ENCODE measurements around the gene PRR7. TPM values are rescaled to one million over a fixed set of nuclear protein-coding genes. Genes with fewer than 3 reads are reported as not detected.

PRR7 gene
- total RNA-seq, 2 experiments from 2014 or later: 12.3 to 13.0 TPM

DNA sequence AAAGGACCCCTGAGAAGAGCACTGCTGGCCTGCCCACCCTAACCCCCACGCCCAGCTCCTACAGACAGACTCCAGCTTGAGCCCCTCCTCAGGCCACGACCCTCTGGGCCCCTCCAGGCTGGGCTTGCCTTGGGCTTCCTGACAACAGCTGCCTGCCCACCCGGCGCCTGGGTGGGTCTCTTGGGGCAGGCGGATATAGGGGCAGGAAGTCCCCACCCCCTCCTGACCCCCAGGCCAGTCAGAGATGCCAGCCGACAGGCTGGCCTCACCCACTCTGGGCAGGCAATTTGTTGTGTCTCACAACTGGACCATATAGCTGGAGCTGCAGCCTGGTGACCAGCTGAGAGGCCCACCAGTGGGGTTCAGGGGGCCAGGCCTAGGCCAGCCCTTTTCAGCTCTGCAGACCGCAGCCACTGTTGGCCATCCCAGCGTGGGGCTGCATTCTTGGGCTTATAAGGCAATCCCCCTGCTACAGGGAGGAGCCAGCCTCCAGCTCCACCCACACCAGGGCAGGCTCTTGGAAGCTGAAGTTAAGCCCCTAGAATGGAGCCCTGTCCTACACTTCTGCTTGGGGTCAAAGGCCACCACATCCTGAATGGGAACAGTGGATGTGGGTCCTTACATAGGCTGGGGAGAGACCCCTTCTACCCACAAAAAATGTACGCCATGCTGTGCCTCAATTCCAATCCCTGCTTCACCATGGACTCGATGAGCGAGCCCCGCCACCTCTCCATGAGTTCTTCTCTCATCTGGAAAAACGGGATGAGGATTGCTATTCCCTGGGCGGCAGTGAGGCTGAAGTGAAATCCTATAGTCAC is 48.8 kb downstream of the PRR7 start:
- CTCF ChIA-PET: interaction anchor here (0.5 to 3.6 kb wide), 13 partner anchors 11 to 186 kb away, joined by 3 to 23 read pairs (median 3); partner anchors contain the start of gene MXD3
- intact Hi-C loops (cut with DNase I, micrococcal nuclease): loop anchor here (5.0 kb wide), 2 partner anchors 183 to 363 kb away; partner anchors contain the start of genes MXD3 (in 1 of the 2) and NSD1 (in 1 of the 2)
- no peaks in the 10 kb centered on the region for H3K9me3 Mint-ChIP-seq (ENCODE audit: low read depth)

GRCh38 chr5:177496070-177496726 is 49.6 kb downstream of the PRR7 start:
- intact Hi-C loops (cut with DNase I, micrococcal nuclease): loop anchor here (5.0 kb wide), 2 partner anchors 184 to 364 kb away; partner anchors contain the start of genes MXD3 (in 1 of the 2) and NSD1 (in 1 of the 2)
- H3K4me3 Mint-ChIP-seq: peak overlapping the region; percentile 73
- DNase-seq (peak; percentile 43), ATAC-seq (no peak)
- H3K27me3 Mint-ChIP-seq: peaks cover 12% of the 10 kb centered on the region
- H3K36me3 Mint-ChIP-seq (ENCODE audit: low read depth): peaks cover 7% of the 10 kb centered on the region
- H3K27ac Mint-ChIP-seq: peak overlapping the region; percentile 37
- ChIA-PET CTCF (interaction anchor here (0.5 to 3.6 kb wide), 12 partner anchors 12 to 187 kb away, joined by 3 to 23 read pairs (median 4); no protein-coding TSS in a partner anchor), POLR2A (no interaction called here)
- H3K9me3 Mint-ChIP-seq (ENCODE audit: low read depth): no peaks in the 10 kb centered on the region
- peaks cover 31% of the 10 kb centered on the region for H3K4me1 Mint-ChIP-seq

More for the DNA sequence above, 48.8 kb downstream of the PRR7 start:
- H3K4me3 Mint-ChIP-seq: peak overlapping the region; percentile 73
- peaks cover 10% of the 10 kb centered on the region for H3K36me3 Mint-ChIP-seq (ENCODE audit: low read depth)
- no peak overlapping the region for H3K27ac Mint-ChIP-seq
- DNase-seq: peak; percentile 35
- H3K4me1 Mint-ChIP-seq: peaks cover 31% of the 10 kb centered on the region
- H3K27me3 Mint-ChIP-seq: peaks cover 12% of the 10 kb centered on the region
- no peak for ATAC-seq
- POLR2A ChIA-PET: no interaction called here

DNA sequence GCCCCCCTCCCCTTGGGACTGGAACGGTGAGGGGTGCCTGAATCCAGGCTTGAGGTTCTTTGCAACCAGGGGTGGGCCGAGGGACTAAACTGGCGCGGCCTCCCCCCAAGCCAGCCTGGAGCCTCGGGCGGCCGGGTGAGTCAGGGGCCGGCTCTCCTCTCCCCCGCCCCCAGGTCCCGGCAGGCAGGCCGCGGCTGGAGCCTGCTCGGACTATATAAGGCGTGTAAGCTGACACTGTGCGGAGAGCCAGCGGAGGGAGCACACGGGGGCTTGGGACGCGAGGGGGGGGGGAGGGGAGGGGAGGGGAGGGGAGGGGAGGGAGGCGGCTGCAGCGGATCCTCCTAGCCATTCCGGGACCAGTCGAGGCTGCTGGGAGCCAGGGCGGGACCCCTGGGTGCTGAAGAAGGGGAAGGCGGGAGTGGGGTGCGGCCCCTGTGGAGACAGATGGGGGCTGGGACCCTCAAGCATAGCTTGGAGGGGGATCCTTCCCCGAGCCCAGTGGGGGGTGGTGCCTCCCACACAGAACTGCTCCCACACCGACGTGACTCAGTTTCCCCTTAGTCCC is 50.2 kb downstream of the PRR7 start:
- H3K36me3 Mint-ChIP-seq (ENCODE audit: low read depth): peaks cover 5% of the 10 kb centered on the region
- peaks cover 12% of the 10 kb centered on the region for H3K27me3 Mint-ChIP-seq
- POLR2A ChIA-PET: interaction anchor here (0.6 to 1.3 kb wide), 4 partner anchors 19 to 476 kb away, joined by 3 to 5 read pairs (median 4); no protein-coding TSS in a partner anchor
- no peak overlapping the region for H3K27ac Mint-ChIP-seq
- peak; percentile 44 for DNase-seq
- CTCF ChIA-PET: interaction anchor here (0.6 to 3.6 kb wide), 17 partner anchors 10 to 193 kb away, joined by 3 to 23 read pairs (median 4); partner anchors contain the start of genes PRELID1 and RAB24
- intact Hi-C loops (cut with DNase I, micrococcal nuclease): loop anchor here (1.0 to 5.0 kb wide), 9 partner anchors 19 to 365 kb away; partner anchors contain the start of genes DBN1 (in 1 of the 2), DDX41 (in 1 of the 2), GRK6 (in 1 of the 2) and MXD3 (in 1 of the 2)
- peak overlapping the region; percentile 73 for H3K4me3 Mint-ChIP-seq
- peaks cover 31% of the 10 kb centered on the region for H3K4me1 Mint-ChIP-seq
- peak; percentile 0 for ATAC-seq
- no peaks in the 10 kb centered on the region for H3K9me3 Mint-ChIP-seq (ENCODE audit: low read depth)

DNA sequence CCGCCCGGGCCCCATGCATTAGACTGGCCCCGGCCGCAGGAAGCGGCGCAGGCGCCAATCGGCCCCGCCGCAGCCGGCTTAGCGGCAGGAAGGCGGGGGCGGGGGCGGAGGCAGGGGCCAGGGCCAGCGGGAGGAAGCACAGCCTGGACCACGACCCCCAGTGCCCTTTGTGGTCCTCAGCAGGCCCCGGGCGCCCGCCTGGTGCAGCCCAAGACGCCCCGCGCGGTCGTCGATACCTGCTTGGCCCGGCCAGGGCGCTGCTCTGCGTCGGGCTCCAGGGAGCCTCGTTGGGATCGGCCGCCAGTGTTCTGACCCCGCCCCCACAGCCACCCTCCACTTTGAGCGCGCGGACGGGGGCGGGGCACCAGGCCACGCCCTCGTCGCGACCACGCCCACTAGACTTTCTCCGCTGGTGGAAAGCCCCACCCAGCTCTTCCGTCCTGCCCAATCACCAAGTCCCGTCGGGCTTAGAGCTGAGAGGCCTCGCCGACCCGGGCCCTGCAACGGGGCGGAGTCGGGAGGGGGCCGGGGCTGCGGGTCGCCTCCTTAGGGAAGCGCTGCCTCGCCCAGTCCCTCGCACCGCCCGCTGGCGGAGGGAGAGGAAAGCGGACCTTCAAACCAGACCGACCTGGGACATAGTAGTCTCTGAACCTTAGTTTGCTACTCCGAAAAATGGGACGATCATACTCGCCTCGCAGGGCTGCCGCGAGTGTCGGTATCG is 50.8 kb downstream of the PRR7 start, which contains the start of gene PDLIM7:
TSS of gene PDLIM7 (minus strand) at position 313 of the 721 bp plus-strand sequence. CDS start 1,092 bp downstream, outside the sequence.
- ATAC-seq (peak; percentile 86), DNase-seq (peak; percentile 98)
- intact Hi-C loops (cut with DNase I, micrococcal nuclease): loop anchor here (1.0 to 5.0 kb wide), 10 partner anchors 19 to 365 kb away; partner anchors contain the start of genes DBN1 (in 1 of the 2), DDX41 (in 1 of the 2), GRK6 (in 1 of the 2) and MXD3 (in 1 of the 2)
- CTCF ChIA-PET: interaction anchor here (0.6 to 3.6 kb wide), 18 partner anchors 10 to 194 kb away, joined by 3 to 23 read pairs (median 4); partner anchors contain the start of genes PRELID1 and RAB24
- H3K36me3 Mint-ChIP-seq (ENCODE audit: low read depth): peaks cover 4% of the 10 kb centered on the region
- peak within 1 kb of the TSS; percentile 73 for H3K4me3 Mint-ChIP-seq
- H3K27ac Mint-ChIP-seq: peak within 1 kb of the TSS; percentile 37
- POLR2A ChIA-PET: interaction anchor here (0.5 to 1.3 kb wide), 6 partner anchors 18 to 477 kb away, joined by 3 to 5 read pairs (median 3); partner anchors contain the start of gene DDX41
- no peaks in the 10 kb centered on the region for H3K9me3 Mint-ChIP-seq (ENCODE audit: low read depth)
- peaks cover 31% of the 10 kb centered on the region for H3K4me1 Mint-ChIP-seq
- peaks cover 12% of the 10 kb centered on the region for H3K27me3 Mint-ChIP-seq

DNA sequence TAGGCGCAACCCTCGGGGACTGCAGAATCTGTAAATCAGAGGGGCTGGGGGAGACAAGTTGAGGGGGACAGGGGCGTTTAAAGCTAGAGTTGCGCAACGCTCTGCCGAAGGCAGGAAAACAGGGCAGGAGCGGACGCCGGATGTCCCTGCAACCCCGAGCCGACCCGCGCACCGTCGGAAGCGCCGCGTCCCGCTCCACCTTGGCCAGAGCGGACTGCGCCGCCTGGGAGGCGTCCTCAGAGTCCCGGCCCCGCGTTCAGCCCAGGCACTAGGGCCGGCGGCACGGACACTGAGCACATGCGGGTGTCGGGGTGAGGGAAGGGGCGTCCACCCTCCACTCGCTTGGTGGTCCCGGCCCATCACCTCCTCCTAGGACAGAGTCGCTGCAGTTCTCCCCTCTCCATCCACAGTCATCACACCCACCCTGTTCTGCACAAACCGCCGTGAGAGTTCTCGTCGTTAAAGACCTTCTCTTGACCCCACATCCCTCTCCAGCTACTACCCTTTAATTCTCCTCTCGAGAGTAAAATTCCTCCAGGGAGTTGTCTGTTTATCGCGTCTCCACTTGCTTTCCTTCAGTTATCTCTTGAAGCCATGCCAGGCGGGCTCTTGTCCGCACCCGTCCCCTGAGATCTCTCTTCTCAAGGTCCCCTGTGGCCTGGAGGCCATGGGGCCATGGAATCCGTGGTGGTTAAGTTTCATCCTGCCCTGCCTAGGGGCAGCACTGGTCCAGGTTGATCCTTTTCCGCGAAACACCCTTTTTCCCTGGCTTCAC is 51.6 kb downstream of the PRR7 start:
- ATAC-seq (peak; percentile 12), DNase-seq (peak; percentile 63)
- peak overlapping the region; percentile 73 for H3K4me3 Mint-ChIP-seq
- no peaks in the 10 kb centered on the region for H3K36me3 Mint-ChIP-seq (ENCODE audit: low read depth)
- no peak overlapping the region for H3K27ac Mint-ChIP-seq
- intact Hi-C loops (cut with DNase I, micrococcal nuclease): loop anchor here (1.0 to 5.0 kb wide), 3 partner anchors 135 to 366 kb away; partner anchors contain the start of genes MXD3 (in 1 of the 2) and NSD1 (in 1 of the 2)
- peaks cover 12% of the 10 kb centered on the region for H3K27me3 Mint-ChIP-seq
- POLR2A ChIA-PET: interaction anchor here (0.5 to 1.3 kb wide), 6 partner anchors 18 to 375 kb away, joined by 3 to 4 read pairs (median 3); partner anchors contain the start of gene DDX41
- CTCF ChIA-PET: interaction anchor here (0.7 to 3.6 kb wide), 14 partner anchors 9 to 195 kb away, joined by 3 to 23 read pairs (median 4); partner anchors contain the start of genes PRELID1 and RAB24
- H3K9me3 Mint-ChIP-seq (ENCODE audit: low read depth): no peaks in the 10 kb centered on the region
- H3K4me1 Mint-ChIP-seq: peaks cover 31% of the 10 kb centered on the region

GRCh38 chr5:177499842-177500241 is 53.2 kb downstream of the PRR7 start:
- Mint-ChIP-seq H3K4me1 (peaks cover 18% of the 10 kb centered on the region), H3K9me3 (ENCODE audit: low read depth) (no peaks in the 10 kb centered on the region), H3K27me3 (peaks cover 12% of the 10 kb centered on the region), H3K27ac (no peak overlapping the region), H3K36me3 (ENCODE audit: low read depth) (no peaks in the 10 kb centered on the region), H3K4me3 (no peak overlapping the region)
- ChIA-PET POLR2A (interaction anchor here (0.7 kb wide), 1 partner anchor 74 kb away, joined by 6 read pairs; no protein-coding TSS in a partner anchor), CTCF (interaction anchor here (0.7 to 4.1 kb wide), 10 partner anchors 10 to 471 kb away, joined by 3 to 23 read pairs (median 3); partner anchors contain the start of genes DOK3, F12, LMAN2 and SLC34A1)
- DNase-seq: no peak
- ATAC-seq: no peak
- intact Hi-C loops (cut with DNase I, micrococcal nuclease): loop anchor here (5.0 kb wide), 2 partner anchors 188 to 368 kb away; partner anchors contain the start of genes MXD3 (in 1 of the 2) and NSD1 (in 1 of the 2)

- ChIA-PET POLR2A (interaction anchor here (0.7 kb wide), 1 partner anchor 15 kb away, joined by 3 read pairs; no protein-coding TSS in a partner anchor), CTCF (interaction anchor here (0.6 to 4.1 kb wide), 39 partner anchors 9 to 473 kb away, joined by 3 to 28 read pairs (median 3); partner anchors contain the start of genes DOK3, F12 and LMAN2)
- H3K9me3 Mint-ChIP-seq (ENCODE audit: low read depth): no peaks in the 10 kb centered on the region
- intact Hi-C loops (cut with DNase I, micrococcal nuclease): loop anchor here (1.0 kb wide), 4 partner anchors 45 to 387 kb away; no protein-coding TSS in a partner anchor
- peaks cover 14% of the 10 kb centered on the region for H3K4me1 Mint-ChIP-seq
- no peak overlapping the region for H3K27ac Mint-ChIP-seq
- DNase-seq: peak; percentile 93
- no peaks in the 10 kb centered on the region for H3K36me3 Mint-ChIP-seq (ENCODE audit: low read depth)
- no peak overlapping the region for H3K4me3 Mint-ChIP-seq
- peaks cover 12% of the 10 kb centered on the region for H3K27me3 Mint-ChIP-seq
- ATAC-seq: peak; percentile 34
Observed at GRCh38 chr5:177500685-177501522, 54.3 kb downstream of the PRR7 start.

- Mint-ChIP-seq H3K4me1 (peaks cover 10% of the 10 kb centered on the region), H3K36me3 (ENCODE audit: low read depth) (no peaks in the 10 kb centered on the region), H3K27me3 (peaks cover 12% of the 10 kb centered on the region), H3K27ac (no peak overlapping the region), H3K4me3 (no peak overlapping the region), H3K9me3 (ENCODE audit: low read depth) (no peaks in the 10 kb centered on the region)
- ATAC-seq (no peak), DNase-seq (no peak)
- ChIA-PET CTCF (interaction anchor here (0.5 to 4.1 kb wide), 31 partner anchors 7 to 416 kb away, joined by 3 to 28 read pairs (median 4); partner anchors contain the start of genes DOK3 and LMAN2), POLR2A (interaction anchor here (0.7 kb wide), 1 partner anchor 14 kb away, joined by 3 read pairs; no protein-coding TSS in a partner anchor)
- intact Hi-C loops (cut with DNase I, micrococcal nuclease): loop anchor here (1.0 kb wide), 4 partner anchors 46 to 388 kb away; no protein-coding TSS in a partner anchor
Observed at GRCh38 chr5:177501874-177502678, 55.5 kb downstream of the PRR7 start.

All from activated CD4-positive, alpha-beta T cell treated with anti-CD3 and anti-CD28 coated beads for 36 hours (primary cell).